ENCODE data around the gene TBC1D5.
"Not testable (repeated sequence)": the region's sequence is repeated elsewhere in the genome, so short reads cannot be mapped to it uniquely, and the experiment has no call there.

Gene TBC1D5

DNA sequence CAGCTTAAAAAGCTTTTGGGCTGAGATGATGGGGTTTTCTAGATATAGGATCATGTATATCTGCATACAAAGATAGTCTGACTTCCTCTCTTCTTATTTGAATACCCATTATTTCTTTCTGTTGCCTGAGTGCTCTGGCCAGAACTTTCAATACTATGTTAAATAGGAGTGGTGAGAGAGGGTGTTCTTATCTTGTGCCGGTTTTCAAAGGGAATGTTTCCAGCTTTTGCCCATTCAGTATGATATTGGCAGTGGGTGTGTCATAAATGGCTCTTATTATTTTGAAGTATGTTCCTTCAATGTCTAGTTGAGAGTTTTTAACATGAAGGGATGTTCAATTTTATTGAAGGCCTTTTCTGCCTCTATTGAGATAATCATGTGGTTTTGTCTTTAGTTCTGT, 251.2 kb downstream of the TBC1D5 start:
- H3K4me1 ChIP-seq (ENCODE audit: control insufficient read depth, low read depth, low read length); H3K4me3 ChIP-seq (ENCODE audit: low read length); H3K27me3 ChIP-seq (ENCODE audit: control insufficient read depth, insufficient read depth, low read length); H3K27ac ChIP-seq (ENCODE audit: low read length); H3K36me3 ChIP-seq (ENCODE audit: control insufficient read depth, low read depth, low read length); H3K9ac ChIP-seq (ENCODE audit: low read length): not testable (repeated sequence)
- peaks cover 11% of the 10 kb centered on the region for H3K9me3 ChIP-seq (ENCODE audit: control insufficient read depth, low read depth, low read length)

DNA sequence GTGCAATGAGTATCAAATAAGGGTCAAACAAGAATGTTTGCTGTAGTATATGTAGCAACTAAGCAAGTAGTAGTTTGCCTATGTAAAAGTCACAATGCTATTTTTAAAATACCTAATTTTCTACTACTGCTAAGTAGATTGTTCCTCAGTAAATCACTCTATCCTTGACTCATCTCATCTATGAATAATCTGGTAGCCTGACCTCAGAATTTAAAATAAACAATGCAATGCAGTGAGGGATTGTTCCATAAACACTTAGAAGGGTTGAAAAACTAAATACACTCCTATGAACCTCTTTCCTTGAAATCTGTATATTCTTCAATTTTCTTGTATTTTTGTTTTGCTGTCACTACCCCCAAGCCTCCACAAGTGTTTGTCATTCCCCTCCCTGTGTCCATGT, 253.3 kb downstream of the TBC1D5 start:
- Histone ChIP-seq H3K9ac (ENCODE audit: low read length) (no peak overlapping the region), H3K27me3 (ENCODE audit: control insufficient read depth, insufficient read depth, low read length) (no peaks in the 10 kb centered on the region), H3K4me1 (ENCODE audit: control insufficient read depth, low read depth, low read length) (no peaks in the 10 kb centered on the region), H3K27ac (ENCODE audit: low read length) (no peak overlapping the region), H3K36me3 (ENCODE audit: control insufficient read depth, low read depth, low read length) (no peaks in the 10 kb centered on the region), H3K9me3 (ENCODE audit: control insufficient read depth, low read depth, low read length) (peaks cover 11% of the 10 kb centered on the region), H3K4me3 (ENCODE audit: low read length) (no peak overlapping the region)

DNA sequence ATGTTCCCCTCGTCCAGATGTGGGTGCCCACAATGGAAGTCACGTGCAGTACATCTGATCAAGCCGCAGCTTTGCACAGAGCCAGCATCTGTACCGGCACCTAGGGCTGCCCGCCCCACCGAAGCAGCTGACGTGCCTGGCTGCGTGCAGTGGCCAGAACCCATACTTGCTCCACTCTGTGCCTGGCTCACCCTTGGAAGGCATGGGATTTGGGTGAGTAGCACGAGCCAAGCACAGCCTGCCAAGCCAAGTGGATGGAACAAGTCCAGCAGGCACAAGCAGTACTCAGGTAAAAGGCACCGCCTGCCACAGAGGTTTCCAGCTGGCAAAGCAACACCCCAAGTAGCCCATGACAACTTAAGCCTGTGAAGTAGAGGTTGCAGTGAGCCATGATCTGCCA, 261.3 kb downstream of the TBC1D5 start:
- no peaks in the 10 kb centered on the region for H3K4me1 ChIP-seq (ENCODE audit: control insufficient read depth, low read depth, low read length)

GRCh38 chr3:17479681-17480405, 262.6 kb downstream of the TBC1D5 start:
- Histone ChIP-seq H3K9me3 (ENCODE audit: control insufficient read depth, low read depth, low read length) (no peaks in the 10 kb centered on the region), H3K36me3 (ENCODE audit: control insufficient read depth, low read depth, low read length) (no peaks in the 10 kb centered on the region), H3K27me3 (ENCODE audit: control insufficient read depth, insufficient read depth, low read length) (no peaks in the 10 kb centered on the region), H3K9ac (ENCODE audit: low read length) (no peak overlapping the region), H3K27ac (ENCODE audit: low read length) (no peak overlapping the region), H3K4me3 (ENCODE audit: low read length) (no peak overlapping the region), H3K4me1 (ENCODE audit: control insufficient read depth, low read depth, low read length) (no peaks in the 10 kb centered on the region)

More for the DNA sequence above, 261.3 kb downstream of the TBC1D5 start:
- H3K36me3 ChIP-seq (ENCODE audit: control insufficient read depth, low read depth, low read length) = no peaks in the 10 kb centered on the region
- H3K9ac ChIP-seq (ENCODE audit: low read length) = no peak overlapping the region
- H3K27ac ChIP-seq (ENCODE audit: low read length) = no peak overlapping the region
- H3K4me3 ChIP-seq (ENCODE audit: low read length) = no peak overlapping the region
- no peaks in the 10 kb centered on the region for H3K9me3 ChIP-seq (ENCODE audit: control insufficient read depth, low read depth, low read length)
- H3K27me3 ChIP-seq (ENCODE audit: control insufficient read depth, insufficient read depth, low read length) = no peaks in the 10 kb centered on the region

DNA sequence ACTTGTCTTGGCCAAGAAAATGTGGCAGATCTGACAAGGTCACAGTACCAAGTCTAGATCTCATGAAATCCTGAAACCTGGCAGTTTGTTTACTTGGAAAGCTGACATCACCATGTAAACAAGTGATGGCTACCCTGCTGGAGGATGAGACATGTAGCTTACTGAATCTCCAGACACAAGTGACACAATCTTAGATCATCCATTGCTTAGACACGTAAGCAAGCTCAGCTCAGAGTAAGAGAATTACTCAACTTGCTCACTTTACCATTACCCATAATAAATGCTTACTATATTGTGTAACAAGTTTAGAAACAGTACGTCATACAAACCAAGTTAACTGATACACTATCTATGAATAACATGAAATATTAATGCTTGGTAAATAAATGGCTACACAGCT, 263.8 kb downstream of the TBC1D5 start:
- Histone ChIP-seq H3K4me3 (ENCODE audit: low read length) (no peak overlapping the region), H3K27ac (ENCODE audit: low read length) (no peak overlapping the region), H3K27me3 (ENCODE audit: control insufficient read depth, insufficient read depth, low read length) (no peaks in the 10 kb centered on the region), H3K36me3 (ENCODE audit: control insufficient read depth, low read depth, low read length) (no peaks in the 10 kb centered on the region), H3K9ac (ENCODE audit: low read length) (no peak overlapping the region), H3K4me1 (ENCODE audit: control insufficient read depth, low read depth, low read length) (no peaks in the 10 kb centered on the region), H3K9me3 (ENCODE audit: control insufficient read depth, low read depth, low read length) (no peaks in the 10 kb centered on the region)

DNA sequence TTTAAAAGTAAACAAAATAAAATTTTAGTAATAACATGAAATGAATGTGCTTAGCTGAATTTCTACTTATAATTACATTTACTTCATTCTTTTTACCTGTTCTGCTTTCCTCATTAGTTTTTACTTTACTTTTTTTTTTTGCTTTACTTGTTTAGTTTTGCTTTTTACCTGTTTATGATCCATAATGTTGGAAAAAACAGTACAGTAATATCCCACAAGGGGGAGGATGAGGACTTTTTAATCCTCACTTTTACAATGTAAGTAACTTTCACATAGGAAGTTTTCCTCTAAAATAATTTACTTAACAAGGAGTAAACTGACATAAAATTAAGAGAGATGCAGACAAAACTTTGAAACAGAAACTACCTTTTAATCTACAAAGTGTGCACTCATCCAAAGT, 268.7 kb downstream of the TBC1D5 start:
- no peaks in the 10 kb centered on the region for H3K36me3 ChIP-seq (ENCODE audit: control insufficient read depth, low read depth, low read length)
- no peaks in the 10 kb centered on the region for H3K9me3 ChIP-seq (ENCODE audit: control insufficient read depth, low read depth, low read length)
- H3K4me1 ChIP-seq (ENCODE audit: control insufficient read depth, low read depth, low read length) = no peaks in the 10 kb centered on the region
- no peak overlapping the region for H3K4me3 ChIP-seq (ENCODE audit: low read length)
- H3K27ac ChIP-seq (ENCODE audit: low read length) = no peak overlapping the region
- H3K9ac ChIP-seq (ENCODE audit: low read length) = no peak overlapping the region
- H3K27me3 ChIP-seq (ENCODE audit: control insufficient read depth, insufficient read depth, low read length) = no peaks in the 10 kb centered on the region

GRCh38 chr3:17469954-17470353, 272.5 kb downstream of the TBC1D5 start:
- Histone ChIP-seq H3K4me3 (ENCODE audit: low read length) (no peak overlapping the region), H3K9me3 (ENCODE audit: control insufficient read depth, low read depth, low read length) (no peaks in the 10 kb centered on the region), H3K27ac (ENCODE audit: low read length) (no peak overlapping the region), H3K27me3 (ENCODE audit: control insufficient read depth, insufficient read depth, low read length) (no peaks in the 10 kb centered on the region), H3K4me1 (ENCODE audit: control insufficient read depth, low read depth, low read length) (no peaks in the 10 kb centered on the region), H3K36me3 (ENCODE audit: control insufficient read depth, low read depth, low read length) (no peaks in the 10 kb centered on the region), H3K9ac (ENCODE audit: low read length) (no peak overlapping the region)

- no peak overlapping the region for H3K9ac ChIP-seq (ENCODE audit: low read length)
- no peak overlapping the region for H3K27ac ChIP-seq (ENCODE audit: low read length)
- no peaks in the 10 kb centered on the region for H3K9me3 ChIP-seq (ENCODE audit: control insufficient read depth, low read depth, low read length)
- no peak overlapping the region for H3K4me3 ChIP-seq (ENCODE audit: low read length)
- H3K27me3 ChIP-seq (ENCODE audit: control insufficient read depth, insufficient read depth, low read length) = no peaks in the 10 kb centered on the region
- H3K36me3 ChIP-seq (ENCODE audit: control insufficient read depth, low read depth, low read length) = no peaks in the 10 kb centered on the region
- H3K4me1 ChIP-seq (ENCODE audit: control insufficient read depth, low read depth, low read length) = no peaks in the 10 kb centered on the region
Measured at GRCh38 chr3:17469520-17469919, 272.9 kb downstream of the TBC1D5 start.

GRCh38 chr3:17466028-17466427, 276.4 kb downstream of the TBC1D5 start:
- Histone ChIP-seq H3K9ac (ENCODE audit: low read length) (no peak overlapping the region), H3K27ac (ENCODE audit: low read length) (no peak overlapping the region), H3K27me3 (ENCODE audit: control insufficient read depth, insufficient read depth, low read length) (no peaks in the 10 kb centered on the region), H3K4me3 (ENCODE audit: low read length) (no peak overlapping the region), H3K9me3 (ENCODE audit: control insufficient read depth, low read depth, low read length) (no peaks in the 10 kb centered on the region), H3K36me3 (ENCODE audit: control insufficient read depth, low read depth, low read length) (no peaks in the 10 kb centered on the region), H3K4me1 (ENCODE audit: control insufficient read depth, low read depth, low read length) (no peaks in the 10 kb centered on the region)

GRCh38 chr3:17459470-17459993, 282.9 kb downstream of the TBC1D5 start:
- H3K27me3 ChIP-seq (ENCODE audit: control insufficient read depth, insufficient read depth, low read length) = no peaks in the 10 kb centered on the region
- no peaks in the 10 kb centered on the region for H3K9me3 ChIP-seq (ENCODE audit: control insufficient read depth, low read depth, low read length)
- H3K36me3 ChIP-seq (ENCODE audit: control insufficient read depth, low read depth, low read length) = no peaks in the 10 kb centered on the region
- H3K27ac ChIP-seq (ENCODE audit: low read length) = no peak overlapping the region
- H3K9ac ChIP-seq (ENCODE audit: low read length) = no peak overlapping the region
- no peaks in the 10 kb centered on the region for H3K4me1 ChIP-seq (ENCODE audit: control insufficient read depth, low read depth, low read length)
- H3K4me3 ChIP-seq (ENCODE audit: low read length) = no peak overlapping the region

DNA sequence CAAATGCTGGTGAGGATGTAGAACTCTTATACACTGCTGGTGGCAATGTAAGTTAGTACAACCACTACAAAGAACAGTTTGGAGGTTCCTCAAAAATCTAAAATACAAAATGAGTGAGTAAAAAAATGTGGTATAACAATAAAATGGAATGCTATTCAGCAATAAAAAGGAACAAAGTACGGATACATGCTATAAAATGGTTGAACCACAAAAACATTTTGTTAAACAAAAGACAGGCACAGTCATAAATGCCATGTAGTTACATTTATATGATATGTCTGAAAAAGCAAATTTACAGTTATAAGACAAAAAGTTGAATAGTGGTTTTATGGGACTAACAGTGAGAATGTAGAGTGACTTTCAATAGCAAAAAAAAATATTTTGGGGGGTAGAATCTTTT, 285.8 kb downstream of the TBC1D5 start:
- Histone ChIP-seq H3K4me3 (ENCODE audit: low read length) (no peak overlapping the region), H3K27me3 (ENCODE audit: control insufficient read depth, insufficient read depth, low read length) (no peaks in the 10 kb centered on the region), H3K9ac (ENCODE audit: low read length) (no peak overlapping the region), H3K4me1 (ENCODE audit: control insufficient read depth, low read depth, low read length) (no peaks in the 10 kb centered on the region), H3K27ac (ENCODE audit: low read length) (no peak overlapping the region), H3K9me3 (ENCODE audit: control insufficient read depth, low read depth, low read length) (no peaks in the 10 kb centered on the region), H3K36me3 (ENCODE audit: control insufficient read depth, low read depth, low read length) (no peaks in the 10 kb centered on the region)

DNA sequence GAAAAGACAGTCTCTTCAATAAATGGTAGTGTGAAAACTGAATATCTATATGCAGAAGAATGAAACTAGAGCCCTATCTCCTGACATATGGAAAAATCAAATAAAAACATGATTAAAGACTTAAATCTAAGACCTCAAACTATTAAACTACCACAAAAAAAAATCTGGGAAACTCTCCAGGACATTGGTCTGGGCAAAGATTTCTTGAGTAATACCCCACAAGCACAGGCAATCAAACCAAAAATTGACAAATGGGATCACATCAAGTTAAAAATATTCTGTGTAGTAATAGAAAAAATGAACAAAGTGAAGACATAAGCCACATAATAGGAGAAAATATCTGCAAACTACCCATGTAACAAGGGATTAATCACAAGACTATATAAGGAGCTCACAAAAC, 286.4 kb downstream of the TBC1D5 start:
- Histone ChIP-seq H3K27ac (ENCODE audit: low read length) (no peak overlapping the region), H3K27me3 (ENCODE audit: control insufficient read depth, insufficient read depth, low read length) (no peaks in the 10 kb centered on the region), H3K9me3 (ENCODE audit: control insufficient read depth, low read depth, low read length) (no peaks in the 10 kb centered on the region), H3K36me3 (ENCODE audit: control insufficient read depth, low read depth, low read length) (no peaks in the 10 kb centered on the region), H3K4me3 (ENCODE audit: low read length) (no peak overlapping the region), H3K4me1 (ENCODE audit: control insufficient read depth, low read depth, low read length) (no peaks in the 10 kb centered on the region), H3K9ac (ENCODE audit: low read length) (no peak overlapping the region)
